Fibroblast of lung (primary cell): Measurements from ENCODE around the gene AGL. TPM values are rescaled to one million over a fixed set of nuclear protein-coding genes. Genes with fewer than 3 reads are reported as not detected.
"Not testable (repeated sequence)": the region's sequence is repeated elsewhere in the genome, so short reads cannot be mapped to it uniquely, and the experiment has no call there.

Experiments used
- DNase-seq, 2 donors: peaks; one replicate each; pipeline versions ENCODE4 v3.0.0 to v3.0.0-alpha.2; 2010; ENCODE audit warnings: low read depth in 2 of 2
- H2AFZ ChIP-seq: 2 replicates; pipeline ENCODE4 v1.5.1; 2012; ENCODE audit warnings: low read length, control low read depth, inconsistent platforms
- H3K27ac ChIP-seq: 2 replicates; pipeline ENCODE4 v1.5.1; 2011; ENCODE audit warnings: low read length, control low read depth; ENCODE audit not compliant: insufficient read depth
- H3K27me3 ChIP-seq: 2 replicates; pipeline ENCODE4 v1.5.1; 2011; ENCODE audit warnings: mild to moderate bottlenecking, low read length; ENCODE audit not compliant: control insufficient read depth, insufficient read depth
- H3K36me3 ChIP-seq: 2 replicates; pipeline ENCODE4 v1.5.1; 2011; ENCODE audit warnings: low read length; ENCODE audit not compliant: control insufficient read depth, insufficient read depth
- H3K4me1 ChIP-seq: 2 replicates; pipeline ENCODE4 v1.5.1; 2011; ENCODE audit warnings: low read length; ENCODE audit not compliant: control insufficient read depth, insufficient read depth; ENCODE audit errors: extremely low read depth
- H3K4me2 ChIP-seq: 2 replicates; pipeline ENCODE4 v1.5.1; 2011; ENCODE audit warnings: low read length, control low read depth; ENCODE audit not compliant: insufficient read depth; ENCODE audit errors: extremely low read depth
- H3K4me3 ChIP-seq, 4 experiments: fragments of 200-600 bp in 1 of 4; sonication (generic) in 1 of 4; replicated peaks in 1 of 4; 2 replicates each; pipeline ENCODE4 v1.5.1; 2011 to 2016; ENCODE audit warnings: low read length in 4 of 4, low read depth in 3 of 4, mild to moderate bottlenecking in 3 of 4, control low read depth in 2 of 4, inconsistent platforms in 1 of 4, mixed read lengths in 1 of 4; ENCODE audit not compliant: insufficient read depth in 1 of 4; ENCODE audit errors: control extremely low read depth in 1 of 4
- H3K79me2 ChIP-seq: 2 replicates; pipeline ENCODE4 v1.5.1; 2012; ENCODE audit warnings: mild to moderate bottlenecking, low read length, inconsistent platforms; ENCODE audit not compliant: control insufficient read depth, insufficient read depth
- H3K9ac ChIP-seq: 2 replicates; pipeline ENCODE4 v1.5.1; 2011; ENCODE audit warnings: mild to moderate bottlenecking, low read length, control low read depth; ENCODE audit not compliant: insufficient read depth
- H3K9me3 ChIP-seq: 2 replicates; pipeline ENCODE4 v1.5.1; 2012; ENCODE audit warnings: low read depth, low read length; ENCODE audit not compliant: control insufficient read depth, insufficient read depth
- H4K20me1 ChIP-seq: 2 replicates; pipeline ENCODE4 v1.5.1; 2011; ENCODE audit warnings: low read length; ENCODE audit not compliant: control insufficient read depth, insufficient read depth; ENCODE audit errors: extremely low read depth
- CTCF ChIP-seq, 2 donors: IDR thresholded peaks in 1 of 2; conservative IDR thresholded peaks in 1 of 2; 1 replicate in 1 of 2; 2 replicates in 1 of 2; pipeline ENCODE4 v1.5.1; 2011 to 2012; ENCODE audit warnings: low read length in 2 of 2, control low read depth in 1 of 2, inconsistent platforms in 1 of 2, low read depth in 1 of 2, mild to moderate bottlenecking in 1 of 2
- EZH2 ChIP-seq: IDR thresholded peaks from 2 replicates; pipeline ENCODE4 v1.5.1; 2012; ENCODE audit warnings: low read length, control low read depth, mild to moderate bottlenecking; ENCODE audit errors: missing control alignments
- polyA plus RNA-seq, 2 donors: library from polyadenylated mRNA; depleted of rRNA in 1 of 2; stranded (reverse) in 1 of 2; unstranded in 1 of 2; fragments of >200 nt; gene quantifications; 2 replicates each; pipeline ENCODE4 v1.2.1, GENCODE V29; 2011 to 2012; ENCODE audit warnings: missing spikeins in 1 of 2
- total RNA-seq: library from RNA; depleted of rRNA; stranded (reverse); fragments of >200 nt; gene quantifications from 2 replicates; pipeline ENCODE4 v1.2.1, GENCODE V29; 2014

AGL gene
- total and polyA plus RNA-seq, 2 donors (not counting 1 experiment from before 2014, with no cell fraction given) = 8.3 to 12.6 TPM

- peaks cover 19% of the 10 kb centered on the region for H3K79me2 ChIP-seq
- H3K4me3 ChIP-seq = peak overlapping the region; percentile 92 to 97 (median 94)
- no peaks in the 10 kb centered on the region for H3K27me3 ChIP-seq
- no peak for TF ChIP-seq EZH2
- no peak for TF ChIP-seq CTCF (conservative IDR thresholded peaks at IDR 0.05 in 1 of 2, IDR thresholded peaks at IDR 0.05 in 1 of 2; ENCODE audit: low read depth in 1 of 2, low read length in 2 of 2)
- no peaks in the 10 kb centered on the region for H4K20me1 ChIP-seq
- peak overlapping the region; percentile 73 for H3K4me2 ChIP-seq
- peak overlapping the region; percentile 85 for H3K9ac ChIP-seq
- H3K36me3 ChIP-seq = no peaks in the 10 kb centered on the region
- peaks cover 2% of the 10 kb centered on the region for H3K4me1 ChIP-seq
- H3K27ac ChIP-seq = peak overlapping the region; percentile 80
- H3K9me3 ChIP-seq = no peaks in the 10 kb centered on the region
- H2AFZ ChIP-seq = peak overlapping the region; percentile 100
- peak in 1 of 2 donors; percentile 7 for DNase-seq
Observed at GRCh38 chr1:99970713-99971255, 120.6 kb downstream of the AGL start.

GRCh38 chr1:99972066-99972465 is 121.9 kb downstream of the AGL start:
- not testable (repeated sequence) for H3K36me3 ChIP-seq, H3K9ac ChIP-seq, H3K4me3 ChIP-seq, H3K9me3 ChIP-seq, H3K4me1 ChIP-seq, H3K4me2 ChIP-seq, DNase-seq, H2AFZ ChIP-seq, H4K20me1 ChIP-seq, H3K27me3 ChIP-seq, H3K27ac ChIP-seq
- H3K79me2 ChIP-seq = peaks cover 19% of the 10 kb centered on the region

Other genes starting within 250 kb of the AGL start
- 0.51 and 1.5 TPM in 2 replicates for gene PALMD, start 204.2 kb upstream of the AGL start, total RNA-seq
- gene PALMD, start 204.2 kb upstream of the AGL start, polyA plus RNA-seq = 0.91 and 31.0 TPM in 2 replicates
- gene FRRS1, start 83.7 kb upstream of the AGL start, total RNA-seq = 27.0 and 32.7 TPM in 2 replicates
- 5.7 and 10.3 TPM in 2 replicates for gene FRRS1, start 83.7 kb upstream of the AGL start, polyA plus RNA-seq
- gene SLC35A3, start 119.6 kb downstream of the AGL start, total RNA-seq = 14.6 and 20.8 TPM in 2 replicates
- gene SLC35A3, start 119.6 kb downstream of the AGL start, polyA plus RNA-seq = 9.1 and 13.2 TPM in 2 replicates